ENCODE data around the gene SLC15A5. TPM values are rescaled to one million over a fixed set of nuclear protein-coding genes. Genes with fewer than 3 reads are reported as not detected.

The SLC15A5 gene
- total RNA-seq, 1 donor from 2014 or later = not detected

Other genes starting within 250 kb of the SLC15A5 start
- 23.4 TPM for gene MGST1, start 70.0 kb upstream of the SLC15A5 start, total RNA-seq